Neural cell (in vitro differentiated cells): ENCODE measurements around the gene KRTAP10-7.

Source experiments
- CTCF ChIP-seq: fragments of 450-650 bp; IDR thresholded peaks from 2 replicates; pipeline ENCODE4 v1.5.1; 2014; ENCODE audit warnings: antibody characterized with exemption, mild to moderate bottlenecking, moderate library complexity; ENCODE audit not compliant: poor library complexity, severe bottlenecking
- EP300 ChIP-seq: fragments of 450-650 bp; conservative IDR thresholded peaks from 2 replicates; pipeline ENCODE4 v1.6.1; 2014; ENCODE audit warnings: antibody characterized with exemption, mild to moderate bottlenecking, moderate library complexity; ENCODE audit not compliant: poor library complexity, severe bottlenecking
- EZH2 ChIP-seq: fragments of 200-600, 300-800 bp; shearing (Covaris generic), sonication (generic); IDR thresholded peaks from 2 replicates; pipeline ENCODE4 v1.6.1; 2014; ENCODE audit warnings: antibody characterized with exemption, low read length, borderline replicate concordance, mild to moderate bottlenecking; ENCODE audit not compliant: insufficient read depth, poor library complexity, severe bottlenecking
- RAD21 ChIP-seq: fragments of 450-650 bp; conservative IDR thresholded peaks from 2 replicates; pipeline ENCODE4 v1.6.1; 2014; ENCODE audit warnings: antibody characterized with exemption, mild to moderate bottlenecking, moderate library complexity
- SMC3 ChIP-seq: fragments of 450-650 bp; conservative IDR thresholded peaks from 2 replicates; pipeline ENCODE4 v1.6.1; 2014; ENCODE audit warnings: antibody characterized with exemption, mild to moderate bottlenecking, moderate library complexity; ENCODE audit not compliant: poor library complexity
- TAF1 ChIP-seq: IDR thresholded peaks from 2 replicates; pipeline ENCODE4 v1.6.1; 2012; ENCODE audit warnings: low read depth

- TF ChIP-seq CTCF (no peak), TAF1 (no peak), SMC3 (no peak), RAD21 (no peak), EZH2 (no peak), EP300 (no peak)
Observed at GRCh38 chr21:44583089-44583799, 17.2 kb upstream of the KRTAP10-7 start.
